H1 (cell line): ENCODE data around the gene CPA3.

Source experiments
- CEBPB ChIP-seq: IDR thresholded peaks from 2 replicates; pipeline ENCODE4 v1.6.1; 2012; ENCODE audit warnings: low read depth, low read length
- EP300 ChIP-seq, 2 experiments: IDR thresholded peaks; 1 replicate in 1 of 2; 2 replicates in 1 of 2; pipeline ENCODE4 v1.6.1; 2011 to 2012; ENCODE audit warnings: low read depth in 2 of 2, low read length in 2 of 2, mild to moderate bottlenecking in 2 of 2, borderline replicate concordance in 1 of 2, inconsistent platforms in 1 of 2, moderate library complexity in 1 of 2
- JUND ChIP-seq: IDR thresholded peaks from 2 replicates; pipeline ENCODE4 v1.6.1; 2011; ENCODE audit warnings: mild to moderate bottlenecking, improper control_type of control experiment, low read length
- RFX5 ChIP-seq: IDR thresholded peaks from 2 replicates; pipeline ENCODE4 v1.6.1; 2011; ENCODE audit warnings: low read depth, low read length, improper control_type of control experiment, borderline replicate concordance
- SIN3A ChIP-seq, 2 experiments: IDR thresholded peaks in 1 of 2; conservative IDR thresholded peaks in 1 of 2; 2 replicates each; pipeline ENCODE4 v1.6.1; 2011 to 2012; ENCODE audit warnings: low read length in 2 of 2, improper control_type of control experiment in 1 of 2, low read depth in 1 of 2, mild to moderate bottlenecking in 1 of 2
- SRF ChIP-seq: IDR thresholded peaks from 2 replicates; pipeline ENCODE4 v1.6.1; 2011; ENCODE audit warnings: mild to moderate bottlenecking, low read depth, low read length, moderate library complexity
- TAF1 ChIP-seq: IDR thresholded peaks from 2 replicates; pipeline ENCODE4 v1.6.1; 2011; ENCODE audit warnings: mild to moderate bottlenecking, low read depth, low read length
- YY1 ChIP-seq: IDR thresholded peaks from 2 replicates; pipeline ENCODE4 v1.6.1; 2011; ENCODE audit warnings: low read depth, mild to moderate bottlenecking, low read length
- ZNF274 ChIP-seq: IDR thresholded peaks from 2 replicates; pipeline ENCODE4 v1.7.0; 2012; ENCODE audit warnings: low read length, borderline replicate concordance; ENCODE audit errors: extremely low read depth
- TF ChIP-seq, protein P1 (sequence below), 3 experiments: IDR thresholded peaks; 1 replicate in 2 of 3; 2 replicates in 1 of 3; pipeline versions ENCODE4 v1.5.1 to v1.6.1; 2011; ENCODE audit warnings: low read length in 3 of 3, mild to moderate bottlenecking in 3 of 3, inconsistent platforms in 2 of 3, low read depth in 1 of 3, moderate library complexity in 1 of 3; ENCODE audit not compliant: insufficient read depth in 1 of 3; ENCODE audit errors: control extremely low read depth in 1 of 3
- TF ChIP-seq, protein P2 (sequence below): IDR thresholded peaks from 2 replicates; pipeline ENCODE4 v1.6.1; 2011; ENCODE audit warnings: low read depth, mild to moderate bottlenecking, low read length; ENCODE audit not compliant: insufficient read depth

DNA sequence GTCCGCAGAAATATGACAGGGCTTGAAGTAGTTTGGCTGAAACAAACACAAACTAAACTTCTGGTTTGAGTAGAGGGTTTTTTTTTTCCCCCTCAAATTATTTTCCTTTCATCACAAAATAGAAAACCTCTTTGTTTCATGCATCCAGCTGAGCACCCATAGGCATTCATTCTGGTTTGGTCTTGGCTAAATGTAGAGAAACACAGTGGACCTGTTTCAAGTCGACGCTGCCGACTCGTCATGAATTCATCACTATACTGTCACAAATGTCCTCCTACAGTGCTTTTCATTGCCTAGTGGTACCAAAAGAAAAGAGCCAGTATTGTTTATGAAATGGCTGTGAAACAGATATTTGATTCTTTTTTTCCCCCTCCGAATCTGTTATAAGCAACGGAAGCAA lies 73.8 kb downstream of the CPA3 start:
- TF ChIP-seq, protein P1, sequence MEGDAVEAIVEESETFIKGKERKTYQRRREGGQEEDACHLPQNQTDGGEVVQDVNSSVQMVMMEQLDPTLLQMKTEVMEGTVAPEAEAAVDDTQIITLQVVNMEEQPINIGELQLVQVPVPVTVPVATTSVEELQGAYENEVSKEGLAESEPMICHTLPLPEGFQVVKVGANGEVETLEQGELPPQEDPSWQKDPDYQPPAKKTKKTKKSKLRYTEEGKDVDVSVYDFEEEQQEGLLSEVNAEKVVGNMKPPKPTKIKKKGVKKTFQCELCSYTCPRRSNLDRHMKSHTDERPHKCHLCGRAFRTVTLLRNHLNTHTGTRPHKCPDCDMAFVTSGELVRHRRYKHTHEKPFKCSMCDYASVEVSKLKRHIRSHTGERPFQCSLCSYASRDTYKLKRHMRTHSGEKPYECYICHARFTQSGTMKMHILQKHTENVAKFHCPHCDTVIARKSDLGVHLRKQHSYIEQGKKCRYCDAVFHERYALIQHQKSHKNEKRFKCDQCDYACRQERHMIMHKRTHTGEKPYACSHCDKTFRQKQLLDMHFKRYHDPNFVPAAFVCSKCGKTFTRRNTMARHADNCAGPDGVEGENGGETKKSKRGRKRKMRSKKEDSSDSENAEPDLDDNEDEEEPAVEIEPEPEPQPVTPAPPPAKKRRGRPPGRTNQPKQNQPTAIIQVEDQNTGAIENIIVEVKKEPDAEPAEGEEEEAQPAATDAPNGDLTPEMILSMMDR (IDR thresholded peaks at IDR 0.05; ENCODE audit: control extremely low read depth in 1 of 3, insufficient read depth in 1 of 3, low read depth in 1 of 3, low read length in 3 of 3) = no peak
- TF ChIP-seq SIN3A (conservative IDR thresholded peaks at IDR 0.05 in 1 of 2, IDR thresholded peaks at IDR 0.05 in 1 of 2; ENCODE audit: low read depth in 1 of 2, low read length in 2 of 2) = no peak
- no peak for TF ChIP-seq RFX5
- no peak for TF ChIP-seq ZNF274
- TF ChIP-seq TAF1 = no peak
- no peak for TF ChIP-seq SRF
- TF ChIP-seq YY1 = no peak
- TF ChIP-seq, protein P2, sequence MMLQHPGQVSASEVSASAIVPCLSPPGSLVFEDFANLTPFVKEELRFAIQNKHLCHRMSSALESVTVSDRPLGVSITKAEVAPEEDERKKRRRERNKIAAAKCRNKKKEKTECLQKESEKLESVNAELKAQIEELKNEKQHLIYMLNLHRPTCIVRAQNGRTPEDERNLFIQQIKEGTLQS = no peak
- TF ChIP-seq EP300 (IDR thresholded peaks at IDR 0.05; ENCODE audit: borderline replicate concordance in 1 of 2, low read depth in 2 of 2, low read length in 2 of 2) = no peak
- no peak for TF ChIP-seq CEBPB
- TF ChIP-seq JUND = no peak
